Stimulated activated CD4-positive, alpha-beta T cell treated with anti-CD3 and anti-CD28 coated beads, Interleukin-2, amount 100 ng/mL, for 24 hours (primary cell): ENCODE measurements around the gene PRAC1.
"Not testable (repeated sequence)": the region's sequence is repeated elsewhere in the genome, so short reads cannot be mapped to it uniquely, and the experiment has no call there.

ENCODE experiments used
- DNase-seq, 2 donors: peaks; one replicate each; pipeline ENCODE4 v3.0.0-alpha.2; 2020

PRAC1 gene

DNA sequence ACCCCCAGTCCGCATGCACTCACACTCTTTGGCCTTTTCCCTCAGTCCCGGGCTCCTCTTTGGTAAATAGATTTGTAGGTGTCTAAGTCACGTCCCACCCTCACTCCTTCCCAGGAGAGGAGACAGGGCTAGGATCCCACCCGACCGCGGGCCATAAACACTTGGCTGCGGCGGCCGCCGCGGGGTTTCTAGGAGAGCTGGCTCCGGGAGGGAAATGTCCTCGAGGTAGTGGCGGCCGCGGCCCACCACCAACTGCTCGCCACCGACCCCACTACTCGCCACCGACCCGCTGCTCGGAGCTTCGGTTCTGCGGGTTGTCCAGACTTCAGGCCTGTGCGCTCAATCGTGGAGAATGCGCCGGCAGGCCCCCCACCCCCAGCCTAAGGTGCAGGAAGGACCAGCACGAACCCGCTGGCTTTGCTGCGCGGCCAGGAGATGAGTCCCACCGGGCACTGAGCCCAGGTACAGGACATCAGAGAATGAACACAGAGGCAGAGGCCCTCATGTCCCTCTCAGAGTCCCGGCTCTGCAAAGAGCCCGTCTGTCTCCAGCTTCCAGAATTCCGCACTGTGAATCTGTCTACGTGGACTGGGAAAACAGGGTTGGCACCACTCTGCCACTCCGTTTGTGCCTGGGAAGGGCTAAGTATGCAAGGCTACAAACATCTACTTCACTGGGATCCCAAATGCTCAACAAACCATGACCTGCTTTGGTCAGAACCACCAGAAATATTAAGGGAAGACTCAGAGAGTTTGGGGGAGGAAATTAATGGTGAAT is 3.2 kb upstream of the PRAC1 start:
- no peak for DNase-seq

DNA sequence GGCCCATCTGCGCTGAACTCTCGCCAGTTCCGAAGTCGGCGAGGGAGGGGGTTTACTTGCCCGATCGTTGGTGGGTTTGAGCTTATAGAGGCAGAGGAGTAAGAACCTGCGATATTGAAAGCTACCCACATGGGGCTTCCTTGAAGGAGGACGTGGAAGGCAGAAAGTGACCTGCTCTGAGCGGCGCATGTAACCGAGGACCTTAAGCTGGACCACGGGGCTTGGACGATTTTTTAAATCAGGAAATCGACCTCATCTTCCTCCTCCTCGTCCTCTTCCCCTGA is 2.6 kb upstream of the PRAC1 start:
- no peak for DNase-seq

DNA sequence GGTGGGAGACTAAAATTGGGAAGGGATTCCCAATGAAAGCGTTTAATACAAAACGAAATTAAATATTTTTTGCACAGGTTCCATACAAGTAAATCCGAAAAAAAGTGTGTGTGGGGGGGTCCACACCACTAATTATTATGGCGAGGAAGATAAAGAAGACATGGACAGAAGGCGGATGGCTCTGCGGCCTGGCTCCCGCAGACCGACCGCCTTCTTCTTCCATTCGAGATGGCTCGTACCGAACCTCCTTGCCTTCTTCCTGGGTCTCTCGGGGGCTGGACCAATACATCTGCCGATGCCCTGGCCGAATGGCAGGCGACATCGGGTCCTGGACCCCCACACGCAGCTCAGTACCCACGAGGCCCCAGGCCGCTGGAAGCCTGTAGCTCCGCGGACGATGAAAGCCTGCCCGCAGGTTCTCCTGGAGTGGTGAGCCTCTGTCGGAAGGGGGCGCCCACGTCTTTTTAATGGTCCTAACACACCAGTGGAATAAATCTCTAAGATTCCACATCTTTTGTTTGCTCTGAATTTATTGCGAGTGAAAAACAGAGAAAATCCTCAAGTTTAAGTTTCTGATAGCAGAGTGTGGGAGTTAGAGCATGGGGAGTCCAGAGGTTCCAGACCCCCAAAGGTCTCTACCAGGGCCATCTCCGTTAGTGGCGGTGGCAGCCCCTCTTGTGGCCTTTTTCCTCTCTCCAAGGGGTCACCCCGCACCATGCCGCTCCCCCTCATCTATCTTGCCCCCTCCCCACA is 2.1 kb upstream of the PRAC1 start:
- peak; percentile 82 to 90 for DNase-seq

DNA sequence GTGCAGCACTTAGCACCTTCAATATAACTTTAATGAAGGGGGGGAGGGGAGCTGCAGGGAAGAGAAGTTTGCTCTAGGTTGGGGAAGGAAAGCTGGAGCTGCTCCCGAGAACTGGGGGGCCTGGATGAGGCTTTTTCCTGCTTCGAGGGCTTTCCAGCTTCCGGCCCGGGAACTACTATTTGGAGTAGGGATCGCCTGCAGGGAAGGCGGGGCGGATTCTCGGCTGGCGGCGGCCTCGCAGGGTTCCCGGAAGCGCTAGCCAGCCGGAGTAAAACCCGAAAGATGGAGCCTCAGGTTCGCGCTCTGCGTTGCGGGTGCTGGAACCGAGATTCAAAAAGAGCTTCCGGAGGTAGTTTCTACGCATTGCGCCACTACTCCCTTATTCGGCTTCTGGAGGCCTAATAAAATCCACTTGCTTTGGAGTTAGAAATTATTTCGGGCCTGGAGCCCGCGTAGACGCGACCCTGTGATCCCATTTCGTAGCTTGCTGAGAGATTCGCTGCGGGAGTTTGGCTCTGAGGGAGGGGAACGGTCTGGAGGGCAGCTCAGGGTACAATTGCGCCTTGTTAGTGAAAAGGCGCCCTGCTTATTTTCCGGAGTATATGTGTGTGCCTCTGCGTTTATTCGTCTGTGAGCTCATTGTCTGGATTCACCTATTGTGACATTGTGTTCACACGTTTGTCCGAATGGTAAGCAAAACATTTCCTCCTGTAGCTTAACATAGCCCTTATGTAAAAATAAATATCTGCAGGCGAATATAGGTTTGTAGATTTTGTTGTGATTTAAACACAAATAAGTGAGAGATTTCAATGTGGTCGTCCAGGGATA is 1.3 kb upstream of the PRAC1 start:
- DNase-seq = no peak

DNA sequence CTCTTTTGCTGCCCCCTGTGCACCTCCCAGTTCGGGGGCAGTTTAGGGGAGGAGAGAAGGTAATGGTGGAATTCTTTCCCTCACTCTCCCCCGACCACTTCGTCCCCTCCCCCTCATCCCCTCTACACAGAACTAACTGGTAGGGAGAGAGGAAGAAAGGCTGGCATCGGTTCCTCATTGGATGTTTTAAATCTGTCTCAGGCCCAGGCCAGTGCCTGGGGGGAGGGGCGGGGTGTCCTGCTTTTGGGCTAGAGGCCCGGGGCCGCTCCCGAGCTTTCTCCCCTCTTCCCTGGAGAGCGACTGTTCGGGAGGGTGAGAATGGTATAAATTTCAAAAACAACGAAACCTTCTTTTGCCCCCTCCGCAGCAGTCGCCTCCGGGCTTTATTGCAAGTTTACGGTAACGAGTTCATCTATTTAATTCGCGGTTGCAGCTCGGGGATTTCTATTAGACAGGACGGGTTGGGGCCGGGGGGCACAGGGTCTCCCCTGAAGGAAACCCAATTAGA is 651 bp upstream of the PRAC1 start, which contains the start of gene PRAC2:
TSS of gene PRAC2 (plus strand) at position 271 of the 508 bp plus-strand sequence. CDS start 1,226 bp downstream, outside the sequence.
- no peak for DNase-seq

DNA sequence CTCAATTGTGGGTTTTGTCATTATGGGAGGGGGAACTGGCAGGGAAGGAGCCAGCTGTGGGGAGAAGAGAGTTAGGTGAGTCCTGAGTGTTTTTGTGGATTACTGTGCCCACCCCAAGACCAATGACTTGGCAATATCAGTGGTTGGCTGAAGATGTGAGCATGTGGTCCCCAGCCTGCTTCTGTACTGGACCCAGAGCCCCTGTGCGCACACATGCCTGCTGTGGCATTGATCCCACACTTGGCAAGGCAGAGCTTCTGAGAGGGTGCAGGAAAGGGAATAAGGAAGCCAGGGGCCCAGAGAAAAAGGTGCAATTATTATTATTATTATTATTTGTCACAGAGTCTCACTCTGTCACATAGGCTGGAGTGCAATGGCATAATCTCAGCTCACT is 1.3 kb downstream of the PRAC1 start:
- no peak for DNase-seq

DNA sequence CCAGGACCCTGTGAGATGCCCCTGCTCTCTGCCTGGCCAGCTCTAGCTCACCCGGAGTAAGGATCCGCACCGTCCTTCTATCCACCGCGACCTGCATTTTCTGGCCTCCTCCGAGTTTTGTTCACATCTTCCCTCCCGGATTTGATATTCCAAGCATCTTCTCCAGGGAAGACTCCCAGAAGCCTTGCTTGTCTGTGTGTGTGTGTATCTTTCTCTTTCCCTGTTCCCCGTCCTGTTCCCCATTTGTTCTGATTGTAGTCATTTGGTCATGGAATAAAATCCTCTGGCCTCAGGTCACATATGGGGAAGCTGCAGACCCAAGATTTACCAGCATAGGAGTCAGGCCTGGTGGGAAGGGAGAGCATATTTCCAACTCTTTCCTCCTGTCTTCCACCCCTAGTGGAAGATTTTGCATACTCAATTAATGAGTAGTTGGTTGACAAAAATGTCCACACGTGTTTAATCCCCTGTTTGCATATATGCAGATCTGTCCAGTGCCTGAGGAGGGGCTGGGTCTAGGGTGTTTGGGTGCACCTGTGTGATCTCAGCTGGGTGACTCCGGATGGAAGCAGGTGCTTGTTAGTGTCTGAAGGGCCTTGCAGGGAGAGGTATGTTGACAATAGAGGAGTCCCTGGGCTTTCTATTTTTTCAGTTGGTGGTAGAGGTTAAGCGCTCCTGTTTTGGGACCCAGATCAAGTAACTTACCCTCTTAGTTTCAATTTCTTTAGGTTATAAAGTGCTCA is 1.9 kb downstream of the PRAC1 start:
- no peak for DNase-seq

DNA sequence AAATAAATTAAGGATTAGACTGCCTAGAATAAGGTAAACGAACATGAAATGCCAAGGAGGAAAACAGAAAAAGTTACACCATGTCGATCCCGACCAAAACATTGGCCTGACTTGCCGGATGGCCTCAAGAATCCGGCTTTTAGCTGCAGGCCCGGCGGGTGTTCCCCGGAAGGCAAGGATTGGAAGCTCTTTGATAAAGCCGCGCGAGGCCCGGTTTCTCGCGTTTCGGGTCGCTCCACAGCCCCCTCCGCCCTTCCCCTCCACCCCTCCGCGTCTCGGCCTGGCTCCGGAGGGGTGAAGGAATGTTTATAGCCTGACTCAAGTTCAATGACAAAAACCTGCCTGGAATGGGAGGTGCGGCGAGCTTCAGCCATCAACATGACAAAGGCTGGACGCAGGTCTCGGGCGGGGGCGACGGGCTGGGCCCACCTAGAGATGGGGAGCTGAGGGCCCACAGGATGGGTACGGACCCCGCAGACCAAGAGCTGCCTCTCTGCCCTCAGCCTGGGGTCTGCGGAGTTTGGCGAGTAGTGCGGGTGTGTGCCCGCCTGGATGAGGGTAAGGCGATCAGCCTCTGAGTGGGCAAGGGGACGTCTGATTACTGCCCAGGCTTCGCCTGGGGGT is 2.6 kb downstream of the PRAC1 start:
- DNase-seq = no peak

DNA sequence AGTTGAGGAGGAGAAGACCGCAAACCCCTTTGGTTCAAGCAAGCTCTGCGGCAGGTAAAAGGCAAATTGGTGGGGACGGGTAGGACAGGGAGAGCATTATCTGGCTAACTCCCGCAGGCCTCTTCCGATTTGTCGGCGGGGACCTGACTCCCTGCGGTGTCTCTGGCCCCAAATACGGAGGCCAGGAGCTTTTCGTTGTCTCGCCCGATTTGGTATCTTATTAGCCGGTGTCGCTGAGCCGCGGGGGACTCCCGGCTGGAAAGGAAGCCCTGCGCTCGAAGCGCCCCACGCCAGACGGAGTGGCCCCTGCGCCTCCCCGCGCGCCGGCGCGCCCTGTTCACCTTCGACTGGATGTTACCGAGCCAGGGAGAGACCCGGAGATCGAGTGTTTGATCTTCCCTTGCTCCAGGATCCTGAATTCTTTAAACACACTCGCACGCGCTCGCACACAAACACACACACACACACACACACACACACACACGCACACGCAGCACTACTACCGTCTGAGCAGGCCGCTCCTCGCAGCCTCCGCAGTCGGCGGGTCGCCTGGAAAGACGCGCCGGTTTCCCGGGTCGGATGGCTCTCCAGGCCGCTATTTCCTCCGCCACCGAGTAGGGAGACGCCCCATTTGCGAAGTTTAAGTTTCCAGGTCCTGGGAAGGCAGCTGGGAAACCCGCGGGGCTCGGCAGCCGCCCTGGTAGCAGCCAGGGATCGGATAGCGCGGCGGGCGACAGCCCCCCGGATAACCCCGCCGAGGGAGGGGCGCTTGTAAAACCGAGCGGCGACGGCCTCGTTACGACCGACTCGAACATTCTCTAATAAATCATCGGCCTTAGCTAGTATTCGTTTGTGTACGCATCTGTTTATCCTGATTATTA is 3.3 kb downstream of the PRAC1 start:
- no peak for DNase-seq

DNA sequence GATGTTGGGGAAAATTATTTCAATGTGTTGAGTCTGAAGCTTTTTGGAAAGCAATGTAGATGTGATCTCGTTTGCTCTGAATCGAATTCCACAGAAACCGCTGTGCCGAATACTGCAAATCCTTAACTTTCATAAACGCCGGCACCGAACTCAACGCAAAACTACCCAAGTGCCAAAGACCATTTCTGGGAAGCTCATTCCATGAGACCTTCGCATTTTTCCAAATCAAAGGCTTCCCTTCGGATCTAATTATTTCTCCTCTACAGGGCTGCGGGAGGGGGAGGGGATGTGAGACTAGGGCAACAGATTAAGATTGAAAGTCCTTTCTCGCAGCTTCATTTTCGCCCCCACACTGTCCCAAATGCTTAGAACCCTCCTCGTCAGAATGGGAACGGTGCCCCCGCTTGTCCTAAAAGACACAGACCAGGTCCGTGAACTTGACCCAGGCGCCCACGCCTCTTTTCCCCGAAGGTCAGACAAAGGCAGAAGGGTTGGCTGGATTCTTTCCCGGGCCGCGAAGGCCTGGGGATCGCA is 4.0 kb downstream of the PRAC1 start:
- no peak for DNase-seq

DNA sequence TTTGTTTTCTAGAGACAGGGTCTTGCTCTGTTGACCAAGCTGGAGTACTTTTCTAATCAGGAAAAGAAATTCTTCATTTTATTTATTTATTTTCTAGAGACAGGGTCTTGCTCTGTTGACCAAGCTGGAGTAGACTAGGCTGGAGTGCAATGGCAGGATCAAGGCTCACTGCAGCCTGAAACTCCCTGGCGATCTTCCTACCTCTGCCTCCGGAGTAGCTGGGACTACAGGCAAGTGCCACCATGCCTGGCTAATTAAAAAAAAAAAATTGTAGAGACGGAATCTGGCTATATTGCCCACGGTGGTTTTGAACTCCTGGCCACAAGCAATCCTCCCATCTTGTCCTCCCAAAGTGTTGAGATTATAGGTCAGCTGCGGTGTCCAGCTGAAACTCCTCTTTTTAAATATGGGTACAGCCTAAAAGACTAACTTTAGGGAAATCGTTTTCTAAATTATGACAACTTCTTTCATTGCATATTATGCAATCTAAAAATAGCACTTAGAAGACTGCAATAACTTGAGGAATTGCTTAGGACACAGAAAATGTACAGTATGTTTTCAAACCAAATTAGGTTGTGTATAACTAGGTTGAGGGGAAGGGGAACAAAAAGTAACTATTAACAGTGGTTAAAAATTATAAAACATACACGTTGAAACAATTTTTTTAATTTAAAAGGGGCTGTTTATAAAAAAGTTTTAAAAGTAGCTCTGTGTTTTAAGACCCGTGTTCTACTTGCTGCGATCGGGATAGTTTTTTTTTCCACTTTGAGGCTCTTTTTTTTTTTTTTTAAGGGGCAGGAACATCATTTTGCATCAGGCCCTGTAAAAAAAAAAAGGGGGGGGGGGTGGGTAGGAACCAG is 4.7 kb downstream of the PRAC1 start:
- DNase-seq = no peak

DNA sequence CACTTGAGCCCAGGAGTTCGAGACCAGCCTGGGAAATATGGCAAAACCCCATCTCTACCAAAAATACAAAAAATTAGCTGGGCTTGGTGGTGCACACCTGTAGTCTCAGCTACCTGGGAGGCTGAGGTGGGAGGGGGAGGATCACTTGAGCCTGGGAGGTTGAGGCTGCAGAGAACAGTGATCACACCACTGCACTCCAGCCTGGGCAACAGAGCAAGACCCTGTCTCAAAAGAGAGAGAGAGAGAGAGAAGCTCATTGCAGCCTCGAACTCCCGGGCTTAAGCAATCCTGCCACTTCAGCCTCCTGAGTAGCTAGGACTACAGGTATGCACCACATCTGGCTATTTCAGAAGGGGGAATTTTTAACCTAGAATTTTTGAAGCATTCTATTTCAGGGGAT is 5.8 kb downstream of the PRAC1 start:
- not testable (repeated sequence) for DNase-seq

DNA sequence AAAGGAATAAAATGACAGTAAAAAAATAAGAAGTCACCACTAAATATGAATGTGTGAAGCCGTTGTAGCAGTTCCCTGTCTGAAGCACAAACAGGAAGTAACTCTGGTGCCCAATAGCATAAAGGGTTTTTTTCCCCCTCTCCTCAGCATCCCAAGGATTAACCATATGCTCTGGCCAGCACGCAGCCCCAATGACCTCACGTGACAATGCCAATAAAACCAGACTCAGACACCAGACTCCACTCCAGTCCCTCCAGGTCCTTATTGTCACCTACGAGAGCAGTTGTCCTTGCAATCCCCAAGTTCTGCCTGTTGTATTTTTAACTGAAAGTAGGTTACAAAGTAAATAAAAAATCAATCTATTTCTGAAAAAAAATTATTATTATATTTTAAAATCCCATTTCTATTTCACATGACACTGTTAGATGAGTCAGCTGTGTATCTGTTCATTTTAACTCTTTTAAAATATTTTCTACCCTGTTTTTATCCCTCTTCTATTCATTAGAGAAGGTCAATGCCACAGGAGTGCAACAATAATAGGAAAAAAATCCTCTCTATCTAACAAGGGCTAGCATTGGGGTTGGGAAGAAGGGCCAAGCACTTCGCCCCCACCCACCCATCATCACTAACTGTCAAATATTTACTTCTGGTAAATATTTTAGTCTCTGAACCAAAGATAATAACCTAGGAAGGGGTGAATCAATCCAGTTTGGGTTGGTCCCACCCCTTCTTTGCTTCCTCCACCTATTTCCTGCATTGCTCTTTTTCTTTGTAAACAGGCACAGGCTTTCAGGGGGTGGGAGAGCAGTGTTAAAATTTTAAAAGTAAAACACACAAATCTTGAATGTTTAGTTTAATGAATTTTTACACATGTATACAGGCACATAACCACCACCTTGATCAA is 6.6 kb downstream of the PRAC1 start:
- no peak for DNase-seq

DNA sequence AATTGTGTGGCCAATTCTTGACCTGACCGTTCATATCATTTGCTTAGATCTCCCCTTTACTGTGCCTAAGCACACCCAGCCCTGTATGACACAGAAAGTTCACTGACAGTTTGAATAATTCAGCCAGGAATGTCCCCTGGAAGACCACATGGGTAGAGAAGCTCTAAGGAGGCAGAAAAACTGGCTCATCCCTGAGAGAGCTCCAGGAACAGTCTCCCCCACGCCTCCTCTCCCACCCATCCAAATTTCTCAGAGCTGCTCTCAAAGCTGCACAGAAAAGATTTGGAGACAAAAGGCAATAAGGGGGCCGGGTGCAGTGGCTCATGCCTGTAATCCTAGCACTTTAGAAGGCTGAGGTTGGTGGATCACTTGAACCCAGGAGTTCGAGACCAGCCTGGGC is 11.2 kb downstream of the PRAC1 start:
- no peak for DNase-seq

DNA sequence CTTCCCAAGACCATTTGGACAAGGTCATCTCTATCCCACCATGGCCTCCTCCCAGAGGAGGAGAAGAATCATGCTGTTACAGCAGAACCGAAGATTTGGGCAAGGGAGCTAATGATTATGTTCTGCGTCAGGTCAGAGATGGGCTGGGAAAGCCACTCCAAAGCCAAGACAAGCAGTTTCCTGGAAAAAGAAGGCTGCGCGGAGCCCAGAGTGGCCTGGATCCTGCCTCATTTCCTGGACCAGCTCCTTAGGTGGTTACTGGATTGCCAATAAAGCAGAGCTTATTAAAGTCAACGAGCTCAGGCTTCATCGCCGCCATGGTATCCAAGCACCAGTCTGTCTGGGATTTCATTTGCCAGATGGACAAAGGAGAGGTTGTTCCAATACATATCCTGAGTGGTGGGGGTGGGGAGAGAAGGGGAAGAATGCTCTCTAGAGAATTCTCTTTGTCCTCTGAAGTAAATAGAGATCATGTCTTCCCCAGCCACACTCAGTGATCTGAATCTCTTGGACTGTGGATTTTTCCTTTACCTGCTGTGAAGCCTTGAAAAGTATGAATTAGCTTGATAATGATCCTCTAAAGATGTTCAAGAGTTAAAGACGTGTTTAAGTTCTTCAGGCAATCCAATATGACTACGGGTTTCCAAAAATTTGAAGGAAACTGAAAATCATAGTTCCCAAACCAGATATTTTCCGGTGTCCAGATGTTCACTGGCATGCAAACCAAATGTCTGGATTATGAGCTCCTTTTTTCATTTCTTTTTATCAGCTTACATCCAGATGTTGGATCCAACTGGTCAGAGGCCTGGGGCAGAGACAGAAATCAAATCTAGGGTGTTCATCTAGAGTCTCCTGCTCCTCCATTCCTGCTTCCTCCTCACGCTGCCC is 17.7 kb downstream of the PRAC1 start:
- no peak for DNase-seq

DNA sequence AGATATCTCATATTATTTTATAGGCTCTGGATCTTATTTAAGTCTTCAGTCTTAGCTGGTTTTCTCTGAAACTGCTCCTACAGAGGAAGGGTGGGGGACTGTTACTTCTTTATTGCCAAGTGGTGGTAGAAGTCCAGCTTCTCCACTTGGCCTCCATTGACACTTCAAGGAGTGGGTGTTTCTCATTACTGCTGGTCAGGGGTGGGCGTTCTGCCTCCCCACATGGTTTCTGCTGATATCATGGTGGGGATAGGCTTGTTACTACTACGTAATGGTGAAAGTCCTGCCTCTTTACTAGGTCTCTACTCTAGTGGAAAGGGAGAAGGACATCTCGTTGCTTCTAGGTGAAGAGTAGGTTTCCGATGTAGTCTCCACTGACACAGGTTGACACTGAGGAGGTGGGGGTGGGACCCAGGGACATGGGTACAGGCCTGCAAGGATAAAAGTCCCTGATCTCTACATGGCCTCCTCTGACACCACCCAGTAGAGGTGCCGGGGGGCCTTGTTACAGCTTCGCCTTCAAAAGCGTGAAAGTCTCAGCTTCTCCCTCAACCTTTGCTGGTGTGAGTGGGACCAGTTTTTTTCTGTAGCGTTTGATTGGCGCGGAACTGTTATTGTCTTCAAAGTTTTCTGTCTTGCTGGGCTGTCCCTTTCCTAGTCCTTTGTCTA is 20.3 kb downstream of the PRAC1 start:
- no peak for DNase-seq

DNA sequence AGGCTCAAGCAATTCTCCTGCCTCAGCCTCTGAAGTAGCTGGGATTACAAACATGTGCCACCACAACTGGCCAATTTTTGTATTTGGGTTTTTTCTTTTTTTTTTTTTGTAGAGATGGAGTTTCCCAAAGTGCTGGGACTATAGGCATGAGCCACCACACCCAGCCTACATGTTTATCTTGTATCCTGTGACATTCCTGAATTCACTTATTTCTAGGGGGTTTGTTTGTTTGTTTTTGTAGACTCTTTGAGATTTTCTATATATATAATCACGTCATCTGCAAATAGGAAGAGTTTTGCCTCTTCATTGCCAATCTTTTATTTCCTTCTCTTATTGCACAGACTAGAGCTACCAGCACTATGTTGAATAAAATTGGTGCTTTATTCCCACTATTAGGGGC is 29.1 kb downstream of the PRAC1 start:
- DNase-seq = no peak
